Posterior vena cava (tissue), 2 donors: ENCODE results near the gene ZNF48. TPM values are rescaled to one million over a fixed set of nuclear protein-coding genes. Genes with fewer than 3 reads are reported as not detected.

ENCODE experiments used
- total RNA-seq, 2 donors: library from RNA; stranded (reverse); fragmentation: NEBNext Ultra II Directional; extraction: Animal tissue kit (Norgen Biotek cat#: 25700); gene quantifications; one replicate each; pipeline ENCODE4 v1.2.1, GENCODE V29; 2021
- donor health status: DM: yes; HTN: yes; CAD: no.
- donor health status: DM: yes; HTN: yes; CAD: no.

ZNF48 gene
- total RNA-seq, 2 donors from 2014 or later = 6.2 to 6.5 TPM

Other genes starting within 250 kb of the ZNF48 start
- gene CORO1A, start 211.8 kb upstream of the ZNF48 start, total RNA-seq = 10 to 100 TPM; 38.1 to 49.8 TPM
- gene BOLA2B, start 201.8 kb upstream of the ZNF48 start, total RNA-seq = 10 to 100 TPM; 58.8 to 60.0 TPM
- 10 to 100 TPM; 19.8 to 21.5 TPM for gene SLX1A, start 201.5 kb upstream of the ZNF48 start, total RNA-seq
- 10 to 100 TPM; 10.0 to 12.9 TPM for gene SULT1A3, start 196.2 kb upstream of the ZNF48 start, total RNA-seq
- 10 to 100 TPM in 1 of 2 donors, 1 to 10 TPM in 1; 5.7 to 21.2 TPM for gene NPIPB13, start 146.9 kb upstream of the ZNF48 start, total RNA-seq
- gene CD2BP2, start 40.1 kb upstream of the ZNF48 start, total RNA-seq = 10 to 100 TPM; 47.9 to 54.2 TPM
- gene TBC1D10B, start 24.9 kb upstream of the ZNF48 start, total RNA-seq = 10 to 100 TPM; 27.8 to 29.8 TPM
- gene MYL11, start 20.6 kb upstream of the ZNF48 start, total RNA-seq = not detected
- gene SEPTIN1, start 12.9 kb upstream of the ZNF48 start, total RNA-seq = 1 to 10 TPM; 1.6 to 3.0 TPM
- gene ZNF771, start 12.2 kb downstream of the ZNF48 start, total RNA-seq = 1 to 10 TPM; 5.6 to 6.1 TPM
- 10 to 100 TPM; 15.2 to 20.1 TPM for gene DCTPP1, start 34.6 kb downstream of the ZNF48 start, total RNA-seq
- 10 to 100 TPM; 31.5 to 32.5 TPM for gene SEPHS2, start 50.5 kb downstream of the ZNF48 start, total RNA-seq
- gene ITGAL, start 77.3 kb downstream of the ZNF48 start, total RNA-seq = 1 to 10 TPM; 4.6 to 8.5 TPM
- gene ZNF768, start 131.1 kb downstream of the ZNF48 start, total RNA-seq = 10 to 100 TPM; 21.9 to 27.3 TPM
- 1 to 10 TPM; 9.6 to 9.8 TPM for gene ZNF747, start 139.4 kb downstream of the ZNF48 start, total RNA-seq
- gene ZNF764, start 163.0 kb downstream of the ZNF48 start, total RNA-seq = 1 to 10 TPM; 6.0 to 6.5 TPM
- gene ZNF688, start 176.3 kb downstream of the ZNF48 start, total RNA-seq = 10 to 100 TPM in 1 of 2 donors, 1 to 10 TPM in 1; 8.8 to 10.8 TPM
- 10 to 100 TPM; 10.2 to 10.5 TPM for gene ZNF785, start 190.3 kb downstream of the ZNF48 start, total RNA-seq
- 1 to 10 TPM; 6.9 to 7.1 TPM for gene ZNF689, start 215.0 kb downstream of the ZNF48 start, total RNA-seq